NT2/D1 (cell line): ENCODE measurements around the gene SLC16A10.

ENCODE experiments used
- SUZ12 ChIP-seq: IDR thresholded peaks from 2 replicates; pipeline ENCODE4 v1.6.1; 2011; ENCODE audit not compliant: insufficient read length, insufficient read depth; ENCODE audit errors: extremely low read depth
- ZNF274 ChIP-seq: IDR thresholded peaks from 2 replicates; pipeline ENCODE4 v1.6.1; 2011; ENCODE audit warnings: mild to moderate bottlenecking, low read depth, low read length

GRCh38 chr6:111252726-111253125, 165.4 kb downstream of the SLC16A10 start:
- no peak for TF ChIP-seq ZNF274
- no peak for TF ChIP-seq SUZ12
